Activated CD4-positive, CD25-positive, alpha-beta regulatory T cell treated with anti-CD3 and anti-CD28 coated beads, Interleukin-2, amount 50 U/mL, for 24 hours (primary cell): ENCODE results near the gene ARHGAP25.

Source experiments
- ATAC-seq, 2 donors: fragments of 150-1000 bp; cut with Tn5 transposase; one replicate each; pipeline ENCODE4 v1.10.0; 2021; ENCODE audit warnings: mild to moderate bottlenecking in 1 of 2, moderate library complexity in 1 of 2

ARHGAP25 gene

DNA sequence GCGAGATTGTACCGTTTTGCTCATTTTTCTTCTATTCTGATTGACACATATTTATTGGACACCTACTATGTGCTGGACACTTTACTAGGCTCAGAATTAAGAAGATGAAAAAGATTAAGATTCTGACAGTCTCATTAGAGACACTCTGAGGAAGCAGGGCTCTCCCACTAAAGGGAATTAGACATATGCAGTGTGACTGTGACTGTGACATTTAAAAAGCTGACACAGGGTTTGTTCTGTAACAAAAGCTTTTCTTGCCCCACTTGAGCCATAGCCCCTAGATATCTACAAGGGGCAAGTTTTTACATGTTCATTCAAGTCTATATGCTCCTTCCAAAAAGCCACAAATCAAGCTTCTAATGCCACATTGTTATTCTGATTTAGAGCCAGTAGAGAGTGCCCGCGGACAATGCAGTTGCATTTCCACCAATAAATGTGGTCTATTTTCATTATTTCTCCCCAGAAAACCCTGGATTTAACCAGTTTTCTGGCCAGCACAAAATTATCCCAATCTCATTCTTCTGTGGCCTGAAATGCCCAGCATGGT lies 9.8 kb downstream of the ARHGAP25 start:
- ATAC-seq = no peak

DNA sequence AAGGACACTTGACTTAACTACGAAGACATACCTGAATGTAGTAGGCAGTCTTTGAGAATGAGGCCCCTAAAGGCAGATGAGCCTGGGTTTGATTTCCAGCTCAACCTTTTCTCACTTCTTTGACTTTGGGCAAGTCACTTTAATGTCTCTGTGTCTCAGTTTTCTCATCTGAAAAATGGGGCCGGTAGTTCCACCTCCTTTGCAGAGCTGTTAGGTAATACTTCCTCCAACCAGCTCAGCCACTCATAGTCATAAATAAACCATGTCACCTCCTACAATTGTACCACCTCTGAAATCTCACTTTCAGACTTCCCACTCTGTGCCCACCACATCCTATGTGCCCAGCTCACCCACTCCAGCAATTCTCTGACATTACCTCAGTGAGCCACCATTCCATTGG lies 10.4 kb downstream of the ARHGAP25 start:
- peak; percentile 42 to 58 for ATAC-seq

DNA sequence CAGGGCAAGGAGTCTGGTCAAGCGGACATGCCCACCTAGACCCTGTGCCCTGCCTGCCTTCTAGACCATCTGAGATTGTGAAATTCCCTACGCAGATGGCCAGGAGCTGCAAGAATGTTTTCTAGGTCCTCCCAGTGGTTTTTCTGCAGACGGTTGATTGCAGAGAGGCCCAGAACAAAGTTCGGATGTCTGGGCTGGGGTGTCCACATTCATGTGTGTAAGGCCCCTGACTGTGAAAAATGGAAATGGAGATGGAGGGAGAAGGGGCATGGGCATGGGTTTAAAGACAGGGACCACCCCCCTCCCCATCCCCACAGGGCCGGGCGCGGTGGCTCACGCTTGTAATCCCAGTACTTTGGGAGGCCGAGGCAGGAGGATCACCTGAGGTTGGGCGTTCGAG lies 11.8 kb downstream of the ARHGAP25 start:
- ATAC-seq = no peak

DNA sequence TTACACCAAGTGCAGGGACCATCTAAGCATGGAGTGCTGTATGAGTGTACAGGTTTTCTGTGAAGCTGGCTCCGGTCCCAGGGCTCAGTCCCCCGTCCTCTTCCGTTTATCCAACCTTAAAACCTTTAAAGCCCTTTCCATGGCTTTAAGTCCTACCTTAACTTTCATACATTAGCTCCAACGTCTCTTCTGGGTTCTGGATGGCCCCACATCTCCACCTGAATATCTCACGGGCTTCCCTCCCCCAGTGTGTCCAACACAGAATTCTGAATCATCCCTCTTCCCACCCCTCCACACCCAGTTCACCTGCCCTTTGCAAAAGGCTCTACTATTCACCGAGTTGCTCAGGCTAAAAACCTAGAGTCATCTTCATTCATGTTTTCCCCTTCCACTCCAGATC lies 12.8 kb downstream of the ARHGAP25 start:
- no peak for ATAC-seq

DNA sequence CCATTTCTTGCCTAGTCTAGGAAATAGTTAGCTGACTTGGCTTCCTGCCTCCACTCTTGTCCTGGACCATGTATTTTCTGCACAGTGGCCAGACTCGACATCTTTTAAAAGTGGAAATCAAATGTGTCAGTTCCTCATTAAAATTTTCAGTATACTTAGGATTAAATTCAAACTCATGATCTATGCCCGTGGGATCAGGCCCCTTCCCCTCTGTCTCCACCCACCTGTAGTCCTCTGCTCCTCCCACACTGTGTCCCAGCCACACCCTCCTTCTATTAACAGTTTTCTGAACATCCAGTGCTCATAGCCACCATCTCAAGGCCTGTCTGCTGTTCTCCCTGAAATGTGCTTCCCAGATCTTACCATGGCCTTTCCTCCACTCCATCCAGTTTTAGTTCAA lies 13.3 kb downstream of the ARHGAP25 start:
- no peak for ATAC-seq

DNA sequence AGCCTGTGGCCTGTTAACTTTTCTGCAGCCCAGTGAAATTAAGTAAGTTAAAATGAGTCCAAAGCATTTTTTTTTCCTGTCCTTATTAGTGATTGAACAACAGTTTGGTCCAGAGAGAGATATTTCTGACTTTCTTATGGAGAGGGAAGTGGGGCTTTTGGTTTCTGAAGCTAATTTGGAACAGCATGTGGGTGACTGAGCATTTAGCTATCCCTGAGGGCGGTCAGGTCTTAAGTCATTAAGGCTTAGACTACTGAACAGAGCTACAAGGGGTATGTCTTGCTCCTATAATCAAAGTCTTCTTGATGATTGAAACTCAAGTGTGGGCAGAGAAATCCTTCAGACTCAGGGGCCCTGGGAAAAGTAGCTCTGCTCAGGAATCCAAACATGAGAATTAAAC lies 14.0 kb downstream of the ARHGAP25 start:
- ATAC-seq = no peak

DNA sequence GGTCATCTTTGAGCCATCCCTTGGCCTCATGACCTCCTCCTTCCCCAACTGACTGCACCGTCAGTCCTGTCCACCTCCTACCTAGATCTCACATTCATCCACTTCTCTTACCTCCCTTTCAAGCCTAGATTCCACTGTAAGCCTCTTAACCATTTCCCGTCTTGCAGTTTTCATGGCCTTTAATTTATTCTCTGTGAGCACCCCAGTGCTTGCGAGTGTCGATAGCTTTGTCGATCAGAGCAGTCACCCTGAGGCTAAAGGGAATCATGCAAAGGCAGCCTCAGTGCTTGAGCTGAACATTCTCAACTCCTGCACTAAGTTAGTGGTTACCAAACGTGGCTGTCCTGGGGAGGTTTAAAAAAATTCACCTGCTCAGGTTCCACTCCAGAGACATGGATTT lies 14.7 kb downstream of the ARHGAP25 start:
- no peak for ATAC-seq

DNA sequence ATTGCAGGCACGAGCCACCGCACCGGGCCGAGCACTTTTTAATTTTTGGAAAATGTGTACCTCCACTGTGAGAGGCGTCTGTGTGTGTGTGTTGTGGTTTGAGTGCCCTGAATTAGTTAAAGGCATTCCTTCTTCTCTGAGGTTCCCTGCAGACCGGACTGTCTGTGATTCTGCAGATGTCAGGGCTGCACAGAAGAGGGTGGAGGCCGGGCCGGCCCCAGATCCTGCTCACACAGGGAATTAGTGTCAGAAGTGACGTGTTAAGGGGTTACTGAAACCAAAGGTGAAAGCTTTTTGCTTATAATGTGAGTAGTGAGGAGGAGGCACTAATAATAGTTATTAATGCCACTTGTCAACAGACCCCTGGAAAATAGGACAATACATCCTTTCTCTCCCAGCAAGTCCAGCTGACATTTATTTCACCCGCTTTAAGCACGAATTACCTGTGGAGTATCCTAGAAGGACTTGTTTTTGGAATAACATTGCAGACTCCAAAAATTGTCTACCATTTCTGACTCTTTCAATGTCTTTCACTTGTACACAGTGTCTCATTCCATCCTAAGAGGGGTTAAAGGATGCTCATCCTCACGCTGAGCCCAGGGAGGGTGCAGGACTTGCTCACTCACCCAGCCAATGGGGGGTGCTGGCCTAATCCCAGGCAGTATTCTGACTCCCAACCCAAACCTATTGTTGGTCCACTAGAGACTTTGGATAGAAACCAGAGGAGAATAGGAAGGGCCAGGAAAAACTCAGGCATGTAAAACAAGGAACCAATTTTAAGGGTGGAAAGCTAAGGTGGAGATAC lies 16.2 kb downstream of the ARHGAP25 start:
- ATAC-seq = no peak

DNA sequence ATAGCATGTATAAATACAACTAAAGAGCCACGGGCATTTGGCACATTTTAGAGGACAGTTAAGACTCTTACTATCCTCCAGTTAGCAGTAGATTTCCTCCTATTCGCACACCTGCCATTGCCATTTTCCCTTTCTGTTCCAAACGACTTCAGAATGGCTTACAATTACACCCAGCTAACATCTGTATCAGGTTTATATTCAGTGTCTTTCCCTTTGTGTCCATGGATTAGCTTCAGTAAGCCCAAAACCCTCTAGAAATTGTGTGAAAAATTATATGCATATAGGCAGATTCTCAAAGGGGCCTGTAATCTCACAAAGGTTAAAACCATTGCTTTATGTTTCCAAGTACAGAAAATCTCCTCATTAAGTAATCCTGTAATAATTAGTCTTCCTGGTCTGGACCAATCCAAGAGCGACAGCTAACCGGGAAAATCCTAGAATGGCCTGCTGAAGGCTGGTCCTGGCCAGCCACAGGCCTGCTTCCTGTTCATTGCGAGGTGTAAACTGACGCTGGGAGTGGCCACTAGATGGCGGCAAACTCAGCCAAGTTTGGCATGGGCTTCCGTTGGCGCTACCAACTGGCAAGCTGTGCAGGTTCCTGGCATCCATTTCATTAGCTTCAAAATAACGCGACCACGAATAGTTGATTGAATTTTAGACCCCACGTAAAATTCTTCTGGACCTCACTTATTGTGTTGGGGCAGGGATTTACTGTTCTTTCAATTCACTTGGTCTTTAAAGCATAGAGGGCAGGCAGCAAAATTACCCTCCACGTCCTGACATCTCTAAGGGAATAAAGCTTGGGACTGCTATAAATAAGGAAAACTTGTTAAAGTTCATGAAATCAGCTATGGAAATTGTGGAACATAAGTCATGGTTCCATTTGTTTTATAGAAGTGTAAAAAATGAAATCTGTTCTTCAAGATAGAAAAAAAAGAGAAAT lies 17.1 kb downstream of the ARHGAP25 start:
- peak; percentile 92 to 95 for ATAC-seq

DNA sequence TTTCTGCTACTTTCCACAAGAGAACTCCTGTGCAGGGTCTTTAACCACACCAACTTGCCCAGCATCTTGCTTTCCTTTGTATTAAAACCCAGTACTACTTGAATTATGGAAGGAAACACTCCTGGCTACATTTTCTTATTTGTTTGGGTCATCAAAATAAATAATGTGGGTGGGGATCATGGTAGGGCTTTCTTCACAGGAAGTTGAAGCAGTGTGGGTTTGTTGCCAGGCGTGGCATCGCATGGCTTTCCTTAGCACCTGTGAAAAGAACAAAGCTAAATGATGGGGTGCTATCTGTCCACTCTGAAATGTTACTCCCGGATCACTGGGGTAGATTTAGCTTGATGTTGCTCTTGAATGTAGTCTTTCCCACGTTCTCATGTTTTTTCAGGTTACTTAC lies 18.7 kb downstream of the ARHGAP25 start:
- ATAC-seq = no peak

DNA sequence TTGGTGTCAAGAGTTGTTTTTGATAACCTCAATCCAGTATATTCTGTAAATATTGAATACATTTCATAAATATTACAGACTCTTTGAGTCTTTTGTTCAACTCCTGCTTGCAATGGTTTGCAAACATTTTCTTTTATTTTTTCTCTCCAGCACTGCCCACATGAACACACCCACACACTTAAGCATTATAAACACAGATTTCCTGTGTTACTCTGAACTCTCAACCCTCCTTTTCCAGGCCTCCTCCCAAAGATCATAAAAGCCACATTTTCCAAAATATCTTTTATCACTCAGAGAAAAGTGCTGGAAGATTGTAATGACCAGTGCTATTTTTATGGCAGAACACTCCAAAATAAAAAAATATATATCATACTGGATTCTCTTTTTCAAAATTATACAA lies 20.5 kb downstream of the ARHGAP25 start:
- ATAC-seq = no peak

DNA sequence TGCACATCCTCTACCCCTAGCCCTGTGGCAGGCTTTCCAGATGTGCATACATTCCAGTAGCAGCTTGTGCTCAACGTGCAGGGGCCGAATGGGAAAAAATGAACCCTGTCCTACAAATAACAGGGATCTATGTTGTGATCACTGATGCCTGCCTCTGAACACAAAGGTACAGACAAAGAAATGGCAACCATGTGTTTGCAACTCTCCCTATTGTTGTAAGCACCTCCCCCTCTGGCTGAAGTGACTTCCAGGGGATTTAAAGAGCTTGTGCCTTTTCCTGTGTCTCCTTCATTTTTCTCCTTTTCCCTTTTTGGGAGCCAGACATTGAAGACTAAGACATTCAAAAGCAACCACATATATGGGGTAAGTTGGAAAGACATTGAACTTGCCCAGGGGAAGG lies 21.6 kb downstream of the ARHGAP25 start:
- ATAC-seq = no peak

DNA sequence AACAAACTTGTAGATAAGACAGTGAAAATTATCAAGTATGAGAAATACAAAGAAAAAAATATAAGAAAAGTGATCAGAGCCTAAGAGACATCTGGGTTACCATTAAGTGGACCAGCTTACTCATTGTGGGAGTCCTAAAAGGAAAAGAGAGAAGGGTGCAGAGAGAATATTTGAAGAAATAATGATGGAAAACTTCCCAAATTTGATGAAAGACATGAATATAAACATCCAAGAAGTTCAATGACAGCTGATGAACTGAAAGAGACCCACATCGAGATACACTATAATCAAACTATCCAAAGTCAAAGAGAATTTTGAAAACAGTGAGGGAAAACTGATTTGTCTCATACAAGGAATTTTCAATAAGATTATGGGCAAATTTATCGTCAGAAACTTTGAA lies 22.5 kb downstream of the ARHGAP25 start:
- no peak for ATAC-seq

DNA sequence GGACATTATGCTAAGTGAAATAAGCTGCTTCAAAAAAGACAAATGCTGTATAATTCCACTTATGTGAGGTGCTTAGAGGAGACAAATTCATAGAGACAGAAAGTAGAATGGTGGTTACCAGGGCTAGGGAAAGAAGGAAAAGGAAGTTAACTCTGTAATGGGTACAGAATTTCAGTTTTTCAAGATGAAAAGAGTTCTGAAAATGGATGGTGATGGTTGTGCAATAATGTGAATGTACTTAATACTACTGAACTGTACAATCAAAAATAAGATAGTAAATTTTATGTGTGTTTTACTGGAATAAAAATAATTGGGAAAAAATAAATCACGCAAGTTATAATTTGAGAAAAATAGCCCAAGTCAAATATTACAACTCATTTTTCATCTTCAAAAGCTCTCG lies 27.5 kb downstream of the ARHGAP25 start:
- no peak for ATAC-seq

DNA sequence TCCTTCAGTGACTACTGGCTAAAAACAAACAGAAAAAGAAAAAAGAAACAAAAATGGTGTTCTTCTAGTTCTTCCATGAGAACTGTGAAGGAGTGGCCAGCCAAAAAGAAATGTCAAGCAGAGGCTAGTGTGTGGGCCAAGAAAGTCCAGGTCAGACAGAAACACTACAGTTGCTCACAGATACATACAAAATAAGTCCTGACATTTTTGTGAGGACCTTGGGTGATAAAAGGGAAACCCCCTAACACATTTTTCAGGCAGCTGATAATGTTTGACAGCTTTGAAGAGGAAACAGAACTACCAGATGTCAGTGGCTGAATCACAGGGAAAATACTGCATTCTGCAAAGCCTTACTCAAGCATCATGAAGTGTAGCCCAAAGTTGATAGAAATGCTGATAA lies 28.1 kb downstream of the ARHGAP25 start:
- peak; percentile 63 to 71 for ATAC-seq

DNA sequence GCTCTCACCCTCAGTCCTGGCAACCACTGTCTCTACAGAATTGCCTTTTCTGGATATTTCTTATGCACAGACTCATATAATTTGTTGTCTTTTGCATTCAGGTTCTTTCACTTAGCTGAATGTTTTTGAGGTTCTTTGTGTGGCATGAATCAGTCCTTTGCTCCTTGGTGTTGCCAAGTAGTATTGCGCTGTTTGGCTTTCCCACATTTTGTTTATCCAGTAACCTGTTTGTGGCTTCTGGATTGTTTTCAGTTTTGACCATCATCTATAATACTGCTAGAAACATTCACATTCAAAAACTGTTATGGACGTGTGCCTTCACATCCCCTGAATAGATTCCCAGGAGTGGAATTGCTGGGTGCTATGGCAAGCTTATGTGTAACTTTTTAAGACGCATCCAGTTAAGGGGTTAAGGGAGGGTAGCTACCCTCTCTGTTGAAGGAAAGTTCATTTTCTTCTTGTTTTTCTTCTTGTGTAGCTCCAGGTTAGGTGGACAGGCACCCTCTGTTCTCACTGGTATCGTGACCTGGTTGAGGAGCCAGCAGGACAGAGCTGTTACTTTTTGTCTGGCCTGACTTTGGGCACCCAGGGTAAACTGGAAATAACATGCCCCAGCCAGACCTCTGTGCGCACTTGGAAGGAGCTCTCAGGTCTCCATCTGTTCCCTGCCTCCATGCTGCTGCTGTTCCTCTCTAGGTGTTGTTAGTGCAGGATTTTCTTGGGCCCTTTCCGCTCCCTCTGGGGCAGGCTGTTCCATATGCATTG lies 29.6 kb downstream of the ARHGAP25 start:
- ATAC-seq = no peak

DNA sequence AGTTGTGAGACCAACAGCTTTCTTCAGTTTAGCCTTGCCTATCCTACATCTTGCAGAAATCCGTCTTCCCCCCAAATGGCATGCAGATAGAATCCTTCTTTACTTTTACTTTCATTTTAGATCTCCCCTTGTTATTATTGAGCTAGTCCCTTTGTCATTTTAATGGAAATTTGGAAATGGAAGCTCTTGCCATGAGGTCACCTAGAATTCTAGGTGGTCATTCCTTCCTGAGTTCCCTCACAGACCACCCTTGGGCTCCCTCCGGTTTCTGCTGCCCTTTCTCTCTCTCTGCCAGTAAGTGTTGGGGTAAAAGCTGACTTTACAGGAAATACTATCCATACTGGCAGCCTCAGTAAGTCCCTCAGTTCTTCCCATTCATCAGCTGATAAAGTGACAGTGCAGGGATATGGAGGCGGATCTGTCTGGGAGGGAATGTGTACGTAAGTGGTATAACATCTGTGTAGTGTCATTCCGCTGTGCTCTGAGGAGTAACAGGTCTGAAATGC lies 30.2 kb downstream of the ARHGAP25 start:
- ATAC-seq = no peak

DNA sequence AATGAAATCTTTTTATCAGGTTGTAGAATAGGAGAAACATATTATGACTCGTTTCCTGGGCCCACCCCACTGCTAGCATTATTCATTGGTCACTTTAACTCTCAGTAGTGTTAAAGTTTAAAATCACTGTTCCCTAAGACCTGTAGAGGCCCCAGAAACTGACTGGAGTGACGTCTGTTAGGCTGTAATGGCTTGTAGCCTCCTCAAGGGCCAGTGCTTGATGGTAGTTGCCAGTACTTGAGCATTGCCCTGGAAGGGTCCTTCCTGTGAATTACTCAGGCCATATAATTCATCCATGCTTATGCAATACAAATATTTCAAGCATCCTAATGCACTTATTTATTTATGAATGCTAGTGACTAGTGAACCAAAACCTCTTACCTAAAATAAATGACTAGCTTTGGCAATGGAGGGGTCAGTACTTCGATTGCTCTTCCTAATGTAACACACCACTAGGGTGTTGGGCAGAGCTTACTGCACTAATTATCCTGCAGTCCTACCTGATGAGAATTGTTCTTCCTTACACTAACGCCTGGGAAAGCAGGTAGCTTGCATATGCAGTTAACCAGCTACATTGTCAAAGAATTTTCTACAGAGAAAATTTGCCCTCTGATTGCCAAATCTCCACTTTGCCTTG lies 31.2 kb downstream of the ARHGAP25 start:
- ATAC-seq = no peak

DNA sequence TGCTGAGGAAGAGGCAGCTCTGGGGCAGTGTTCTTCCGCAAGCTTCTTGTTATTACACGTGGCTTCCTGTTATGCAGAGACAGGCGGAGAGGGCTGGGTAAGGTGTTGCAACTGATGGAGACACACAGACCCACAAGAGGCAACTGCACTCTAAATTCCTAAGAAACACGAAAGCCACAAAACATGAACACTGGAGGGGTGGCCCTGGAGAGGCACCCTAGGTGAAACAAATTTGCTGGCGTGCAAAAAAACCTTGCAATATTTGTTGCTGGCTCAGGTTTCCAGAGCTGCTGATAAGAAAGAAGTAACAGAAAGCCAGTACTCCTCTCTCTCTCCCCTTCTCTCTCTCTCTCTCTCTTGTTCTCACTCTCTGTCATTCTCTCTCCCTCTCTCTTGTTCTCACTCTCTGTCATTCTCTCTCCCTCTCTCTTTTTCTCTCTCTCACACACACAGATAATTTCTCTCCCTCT lies 31.8 kb downstream of the ARHGAP25 start:
- ATAC-seq = peak; percentile 44 to 60

DNA sequence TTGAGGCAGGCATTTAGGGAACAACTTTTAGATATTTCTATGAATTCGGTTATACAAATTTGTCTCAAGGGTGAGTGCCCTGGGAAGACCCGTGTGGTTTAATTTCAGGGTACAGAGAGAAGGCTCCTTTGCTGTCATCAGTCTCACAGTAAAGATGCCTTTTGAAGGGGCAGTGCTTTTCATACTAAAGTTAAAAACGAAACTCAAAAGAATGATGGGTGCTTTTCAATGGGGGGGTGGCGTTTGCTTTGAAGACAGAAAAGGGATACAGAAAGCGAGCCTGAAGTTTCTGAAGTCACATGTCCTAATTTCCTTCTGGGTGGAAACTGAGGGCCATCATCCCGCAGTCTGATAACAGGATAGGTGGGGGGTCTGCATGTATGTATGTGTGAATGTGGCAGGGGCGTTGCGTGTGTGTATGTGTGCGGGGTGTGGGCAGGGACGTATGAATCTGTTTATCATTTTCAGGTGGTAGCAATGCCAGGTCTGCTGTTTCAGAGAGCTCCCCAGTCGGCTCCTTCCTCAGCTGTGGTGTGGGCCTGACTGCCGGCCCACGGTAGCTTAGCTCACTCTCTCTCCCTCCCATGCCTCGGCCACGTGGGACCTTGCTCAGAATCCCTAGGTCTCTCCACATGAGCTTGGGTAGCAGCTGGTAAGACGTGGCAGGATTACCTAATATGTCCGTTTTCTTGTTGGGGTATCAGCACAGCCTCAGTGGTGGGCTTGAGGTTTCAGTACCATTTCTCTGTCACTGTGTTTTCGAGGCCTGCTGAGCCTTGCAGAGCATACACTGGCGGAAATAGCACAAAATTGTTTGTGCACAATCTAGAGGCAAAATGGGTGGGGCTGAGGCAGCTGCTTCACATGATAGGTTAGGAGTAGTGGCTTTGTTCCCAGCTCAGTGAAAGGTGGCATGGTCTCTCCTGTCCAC lies 32.7 kb downstream of the ARHGAP25 start:
- ATAC-seq = peak; percentile 22 to 23

DNA sequence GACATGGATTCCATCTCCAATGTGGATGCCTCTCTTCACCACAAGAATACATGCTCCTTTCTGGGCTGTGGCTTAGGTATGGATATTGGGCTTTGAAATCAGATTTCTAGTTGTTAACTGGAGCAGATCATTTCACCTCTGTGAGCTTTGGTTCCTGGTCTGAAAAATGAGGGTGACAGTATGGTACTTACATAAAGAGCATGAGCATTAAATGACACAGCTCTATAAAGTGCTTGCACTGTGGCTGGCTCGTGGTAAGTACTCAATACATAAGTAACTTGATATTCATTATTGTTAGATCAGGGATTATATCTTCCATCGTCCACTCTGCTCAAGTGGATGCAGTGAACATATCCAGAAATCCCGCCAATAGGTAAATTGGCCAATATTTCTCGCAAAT lies 33.4 kb downstream of the ARHGAP25 start:
- ATAC-seq = no peak
